GM12891 (cell line): Measurements from ENCODE around the gene ZNF740.

Experiments
- POLR2A ChIP-seq: IDR thresholded peaks from 2 replicates; pipeline ENCODE4 v1.6.1; 2011; ENCODE audit warnings: low read depth, low read length, control low read depth
- POLR2AphosphoS5 ChIP-seq: IDR thresholded peaks from 2 replicates; pipeline ENCODE4 v1.6.1; 2011; ENCODE audit warnings: low read depth, low read length, control low read depth
- POU2F2 ChIP-seq: IDR thresholded peaks from 2 replicates; pipeline ENCODE4 v1.6.1; 2011; ENCODE audit warnings: low read depth, mild to moderate bottlenecking, control low read depth, low read length, moderate library complexity

- TF ChIP-seq POU2F2 (no peak), POLR2AphosphoS5 (no peak), POLR2A (no peak)
Observed at GRCh38 chr12:53212931-53213330, 32.4 kb downstream of the ZNF740 start.
